NCI-H748 treated with DMSO at 0.1 percent for 48 hours (cell line): ENCODE data around the gene BSN.

Source experiments
- DNase-seq: peaks from one replicate; lab custom pipeline; 2025; lab: John Stamatoyannopoulos, UW

Gene BSN

GRCh38 chr3:49601358-49602048 is 47.2 kb downstream of the BSN start:
- DNase-seq = no peak

- DNase-seq = no peak
Observed at GRCh38 chr3:49602049-49602554, 47.8 kb downstream of the BSN start.

GRCh38 chr3:49602877-49603411 is 48.7 kb downstream of the BSN start:
- no peak for DNase-seq

- no peak for DNase-seq
Observed at GRCh38 chr3:49606427-49606826, 52.1 kb downstream of the BSN start.

- DNase-seq = no peak
Observed at GRCh38 chr3:49607105-49607591, 52.9 kb downstream of the BSN start.

- no peak for DNase-seq
Observed at GRCh38 chr3:49607796-49608195, 53.5 kb downstream of the BSN start.

GRCh38 chr3:49609314-49609713 is 55.0 kb downstream of the BSN start:
- no peak for DNase-seq

GRCh38 chr3:49609815-49610214 is 55.5 kb downstream of the BSN start:
- DNase-seq = no peak

- DNase-seq = no peak
Observed at GRCh38 chr3:49610666-49611280, 56.5 kb downstream of the BSN start.

- DNase-seq = no peak
Observed at GRCh38 chr3:49611291-49611690, 57.0 kb downstream of the BSN start.

- DNase-seq = no peak
Observed at GRCh38 chr3:49611719-49612118, 57.4 kb downstream of the BSN start.

GRCh38 chr3:49614936-49615335 is 60.7 kb downstream of the BSN start:
- no peak for DNase-seq

GRCh38 chr3:49616061-49616460 is 61.8 kb downstream of the BSN start:
- DNase-seq = no peak

GRCh38 chr3:49616491-49616941 is 62.2 kb downstream of the BSN start:
- no peak for DNase-seq

- no peak for DNase-seq
Observed at GRCh38 chr3:49617390-49618013, 63.2 kb downstream of the BSN start.

GRCh38 chr3:49618412-49618811 is 64.1 kb downstream of the BSN start:
- DNase-seq = no peak

- DNase-seq = no peak
Observed at GRCh38 chr3:49619649-49620048, 65.4 kb downstream of the BSN start.

- DNase-seq = no peak
Observed at GRCh38 chr3:49620728-49621127, 66.5 kb downstream of the BSN start.

GRCh38 chr3:49623071-49623470 is 68.8 kb downstream of the BSN start:
- no peak for DNase-seq

- no peak for DNase-seq
Observed at GRCh38 chr3:49625071-49625470, 70.8 kb downstream of the BSN start.

- no peak for DNase-seq
Observed at GRCh38 chr3:49626101-49626581, 71.9 kb downstream of the BSN start.

GRCh38 chr3:49626796-49627195 is 72.5 kb downstream of the BSN start:
- DNase-seq = no peak

- DNase-seq = no peak
Observed at GRCh38 chr3:49627634-49628033, 73.4 kb downstream of the BSN start.
